GM12878 (cell line): ENCODE data around the gene LRRC75A. TPM values are rescaled to one million over a fixed set of nuclear protein-coding genes. Genes with fewer than 3 reads are reported as not detected.

Experiments
- ATAC-seq: fragments of 200-7000 bp; cut with Tn5 transposase; 3 replicates; pipeline ENCODE4 v1.9.1; 2020; ENCODE audit warnings: mild to moderate bottlenecking, moderate library complexity
- BruUV-seq: library from RNA; stranded (reverse); fragments of 400-500 nt; replicated peaks from 2 replicates; lab custom pipeline; 2021; lab: Mats Ljungman, UMichigan
- CTCF ChIA-PET: fragments of 300-600 bp; sonication (Branson Sonifier 250); formaldehyde crosslinking; extraction: SDS; loops from one replicate; lab custom pipeline; 2021; ENCODE audit warnings: inconsistent platforms; lab: Yijun Ruan, JAX
- POLR2A ChIA-PET: fragments of 350-600 bp; formaldehyde crosslinking; extraction: SDS; loops from one replicate; lab custom pipeline; 2021; ENCODE audit warnings: inconsistent platforms; lab: Charles Lee
- RAD21 ChIA-PET: fragments of 300-600 bp; sonication (Branson Sonifier 250); formaldehyde crosslinking; loops from one replicate; lab custom pipeline; 2023; ENCODE audit warnings: antibody characterized with exemption; ENCODE audit not compliant: unreplicated experiment; lab: Charles Lee
- SMC1A ChIA-PET: fragments of 300-600 bp; sonication (Branson Sonifier 250); formaldehyde crosslinking; loops from one replicate; lab custom pipeline; 2023; ENCODE audit not compliant: unreplicated experiment, uncharacterized antibody; lab: Charles Lee
- DNase-seq: peaks from one replicate; pipeline ENCODE4 v3.0.0-alpha.2; 2011; ENCODE audit warnings: low read depth, low spot score
- FAIRE-seq: peaks from 3 replicates; lab custom pipeline; 2011; peaks lifted over from hg19 to GRCh38; lab: Jason Lieb, UNC
- H2AFZ ChIP-seq: 2 replicates; pipeline ENCODE4 v1.6.0; 2011; ENCODE audit warnings: low read depth, low read length, control low read depth; ENCODE audit not compliant: control insufficient read depth
- H3K27ac ChIP-seq: 2 replicates; pipeline ENCODE4 v1.5.1; 2011; ENCODE audit warnings: control low read depth; ENCODE audit not compliant: control insufficient read depth, insufficient read depth
- H3K27me3 ChIP-seq, 2 experiments: replicated peaks in 1 of 2; 2 replicates each; pipeline versions ENCODE4 v1.6.0 to v1.6.1; 2011; ENCODE audit warnings: low read length in 1 of 2; ENCODE audit not compliant: control insufficient read depth in 2 of 2, insufficient read depth in 2 of 2
- H3K36me3 ChIP-seq, 2 experiments: 2 replicates each; pipeline ENCODE4 v1.5.1; 2011; ENCODE audit warnings: low read length in 1 of 2; ENCODE audit not compliant: control insufficient read depth in 2 of 2, insufficient read depth in 2 of 2
- H3K4me1 ChIP-seq: 2 replicates; pipeline ENCODE4 v1.6.1; 2011; ENCODE audit warnings: mild to moderate bottlenecking, low read length, moderate library complexity, mixed read lengths; ENCODE audit not compliant: control insufficient read depth, insufficient read depth
- H3K4me2 ChIP-seq: 2 replicates; pipeline ENCODE4 v1.6.0; 2011; ENCODE audit warnings: control low read depth; ENCODE audit not compliant: control insufficient read depth, insufficient read depth
- H3K4me3 ChIP-seq: fragments of 200-600 bp; sonication (generic); 2 replicates; pipeline ENCODE4 v1.5.1; 2016
- H3K79me2 ChIP-seq: 2 replicates; pipeline ENCODE4 v1.6.0; 2011; ENCODE audit warnings: low read length; ENCODE audit not compliant: control insufficient read depth, insufficient read depth
- H3K9ac ChIP-seq: 2 replicates; pipeline ENCODE4 v1.8.0; 2011; ENCODE audit warnings: low read length, control low read depth, mixed read lengths; ENCODE audit not compliant: control insufficient read depth, insufficient read depth
- H3K9me3 ChIP-seq: replicated peaks from 3 replicates; pipeline ENCODE4 v1.5.1; 2011; ENCODE audit warnings: mild to moderate bottlenecking, low read length; ENCODE audit not compliant: control insufficient read depth, insufficient read depth
- H4K20me1 ChIP-seq: 2 replicates; pipeline ENCODE4 v1.6.0; 2011; ENCODE audit not compliant: control insufficient read depth, insufficient read depth
- DPF2 ChIP-seq: fragments of 450-650 bp; IDR thresholded peaks from 2 replicates; pipeline ENCODE4 v1.6.1; 2017; ENCODE audit warnings: mild to moderate bottlenecking
- IKZF2 ChIP-seq, 2 experiments: fragments of 450-650 bp; IDR thresholded peaks; 2 replicates each; pipeline ENCODE4 v1.6.1; 2017; ENCODE audit warnings: mild to moderate bottlenecking in 2 of 2, moderate library complexity in 2 of 2
- NFIC ChIP-seq: IDR thresholded peaks from 2 replicates; pipeline ENCODE4 v1.6.1; 2012; ENCODE audit warnings: low read depth, mild to moderate bottlenecking, inconsistent platforms, low read length, moderate library complexity
- RUNX3 ChIP-seq: IDR thresholded peaks from 2 replicates; pipeline ENCODE4 v1.6.1; 2012; ENCODE audit warnings: low read length, inconsistent platforms
- SMAD1 ChIP-seq: fragments of 450-650 bp; IDR thresholded peaks from 2 replicates; pipeline ENCODE4 v1.6.1; 2018; ENCODE audit warnings: mild to moderate bottlenecking, low read depth; ENCODE audit not compliant: partially characterized antibody
- SUZ12 ChIP-seq: fragments of 200-600 bp; sonication (generic); IDR thresholded peaks from one replicate; pipeline ENCODE4 v1.6.1; 2018; ENCODE audit warnings: antibody characterized with exemption, mild to moderate bottlenecking; ENCODE audit not compliant: unreplicated experiment
- ZBED1 ChIP-seq: IDR thresholded peaks from 2 replicates; pipeline ENCODE4 v1.6.1; 2016; ENCODE audit warnings: borderline replicate concordance
- WGBS: methylation state at CpG from one replicate; pipeline ENCODE4 v1.1.6; 2016; ENCODE audit warnings: low lambda C conversion rate; ENCODE audit not compliant: insufficient replicate concordance, insufficient coverage; ENCODE audit errors: missing lambda C conversion rate; 5-methylcytosine and 5-hydroxymethylcytosine counted together
- in situ Hi-C: fragments of 300-500 bp; cut with MboI; formaldehyde crosslinking; loops from 9 replicates; pipeline ENCODE4 v1.14.3; 2018; ENCODE audit warnings: mixed read lengths
- intact Hi-C: fragments of 100-400 bp; cut with micrococcal nuclease; formaldehyde crosslinking; loops from one replicate; pipeline ENCODE4 v1.14.2; 2022; ENCODE audit not compliant: unreplicated experiment
- polyA plus RNA-seq, 11 experiments: library from polyadenylated mRNA; depleted of rRNA in 4 of 11; unstranded in 6 of 11; stranded (reverse) in 5 of 11; fragments of >200 nt; fragmentation: Nextera tagmentation in 4 of 11; fragmentation: Illumina TruSeq in 1 of 11; extraction: Ambion mirVana in 4 of 11; extraction: Trizol in 1 of 11; gene quantifications; 1 replicate in 1 of 11; 2 replicates in 10 of 11; pipeline versions ENCODE4 v1.2.1 to v1.2.3, GENCODE V29; 2011 to 2016; ENCODE audit warnings: inconsistent platforms in 2 of 11, missing spikeins in 2 of 11, low read depth in 1 of 11
- total RNA-seq, 4 experiments: library from RNA; depleted of rRNA in 3 of 4; stranded (reverse); fragments of >200 nt in 3 of 4; fragmentation: Illumina TruSeq in 1 of 4; extraction: Trizol in 1 of 4; gene quantifications; 2 replicates each; pipeline versions ENCODE4 v1.2.1 to v1.2.3, GENCODE V29; 2013 to 2021
- TF ChIP-seq, protein P1 (sequence below): fragments of 450-650 bp; IDR thresholded peaks from 2 replicates; pipeline ENCODE4 v1.6.1; 2018; ENCODE audit warnings: borderline replicate concordance, mild to moderate bottlenecking; ENCODE audit not compliant: partially characterized antibody
- TF ChIP-seq, protein P2 (sequence below): fragments of 450-650 bp; IDR thresholded peaks from 2 replicates; pipeline ENCODE4 v1.6.1; 2017; ENCODE audit warnings: mild to moderate bottlenecking, moderate library complexity
- TF ChIP-seq, protein P3 (sequence below): fragments of 450-650 bp; IDR thresholded peaks from 2 replicates; pipeline ENCODE4 v1.6.1; 2016; ENCODE audit warnings: mild to moderate bottlenecking
- TF ChIP-seq, protein P4 (sequence below): fragments of 450-650 bp; IDR thresholded peaks from 2 replicates; pipeline ENCODE4 v1.6.1; 2017; ENCODE audit warnings: mild to moderate bottlenecking, low read depth, inconsistent platforms; ENCODE audit not compliant: poor library complexity, severe bottlenecking

Gene LRRC75A
- total and polyA plus RNA-seq, 10 of the 15 experiments (the other 5 are each of a cell fraction or from before 2014, with no cell fraction given) = 0.01 to 1.3 (median 0.09) TPM; not detected in 2

DNA sequence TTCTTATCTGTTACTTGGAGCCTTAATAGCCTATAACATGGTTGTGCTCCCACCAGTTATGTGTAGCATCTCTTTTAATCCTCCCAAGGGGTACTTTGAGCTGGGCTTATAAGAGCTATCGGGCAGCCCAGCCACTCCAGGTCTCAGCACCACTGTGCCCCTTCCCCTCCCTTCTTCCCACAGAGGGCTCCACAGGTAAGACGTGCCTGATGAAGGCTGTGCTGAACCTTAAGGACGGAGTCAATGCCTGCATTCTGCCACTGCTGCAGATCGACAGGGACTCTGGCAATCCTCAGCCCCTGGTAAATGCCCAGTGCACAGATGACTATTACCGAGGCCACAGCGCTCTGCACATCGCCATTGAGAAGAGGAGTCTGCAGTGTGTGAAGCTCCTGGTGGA is 69.6 kb downstream of the LRRC75A start (continued):
- TF ChIP-seq, protein P1, sequence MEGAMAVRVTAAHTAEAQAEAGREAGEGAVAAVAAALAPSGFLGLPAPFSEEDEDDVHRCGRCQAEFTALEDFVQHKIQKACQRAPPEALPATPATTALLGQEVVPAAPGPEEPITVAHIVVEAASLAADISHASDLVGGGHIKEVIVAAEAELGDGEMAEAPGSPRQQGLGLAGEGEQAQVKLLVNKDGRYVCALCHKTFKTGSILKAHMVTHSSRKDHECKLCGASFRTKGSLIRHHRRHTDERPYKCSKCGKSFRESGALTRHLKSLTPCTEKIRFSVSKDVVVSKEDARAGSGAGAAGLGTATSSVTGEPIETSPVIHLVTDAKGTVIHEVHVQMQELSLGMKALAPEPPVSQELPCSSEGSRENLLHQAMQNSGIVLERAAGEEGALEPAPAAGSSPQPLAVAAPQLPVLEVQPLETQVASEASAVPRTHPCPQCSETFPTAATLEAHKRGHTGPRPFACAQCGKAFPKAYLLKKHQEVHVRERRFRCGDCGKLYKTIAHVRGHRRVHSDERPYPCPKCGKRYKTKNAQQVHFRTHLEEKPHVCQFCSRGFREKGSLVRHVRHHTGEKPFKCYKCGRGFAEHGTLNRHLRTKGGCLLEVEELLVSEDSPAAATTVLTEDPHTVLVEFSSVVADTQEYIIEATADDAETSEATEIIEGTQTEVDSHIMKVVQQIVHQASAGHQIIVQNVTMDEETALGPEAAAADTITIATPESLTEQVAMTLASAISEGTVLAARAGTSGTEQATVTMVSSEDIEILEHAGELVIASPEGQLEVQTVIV = no peak

DNA sequence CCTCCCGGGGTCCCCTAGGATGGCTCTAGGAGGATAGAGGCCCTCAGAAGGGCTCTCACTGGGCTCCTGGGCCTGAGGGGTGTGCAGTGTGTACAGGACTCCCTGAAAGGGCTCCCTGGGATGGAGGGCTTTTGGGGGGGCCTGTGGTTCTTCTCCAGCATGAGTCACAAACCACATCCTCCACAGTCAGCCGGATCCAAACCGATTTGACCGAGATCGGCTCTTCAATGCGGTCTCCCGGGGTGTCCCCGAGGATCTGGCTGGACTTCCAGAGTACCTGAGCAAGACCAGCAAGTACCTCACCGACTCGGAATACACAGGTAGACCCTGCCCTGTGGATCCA is 72.1 kb downstream of the LRRC75A start:
- H3K36me3 ChIP-seq = peaks cover 17 to 22% of the 10 kb centered on the region in 2 experiments
- peak overlapping the region; percentile 92 for H3K4me2 ChIP-seq
- intact Hi-C loops = loop anchor here (2.0 to 10.0 kb wide), 2 partner anchors 19 to 205 kb away; partner anchors contain the start of genes NCOR1 and PIGL
- H3K9ac ChIP-seq = peak overlapping the region; percentile 73
- no peaks in the 10 kb centered on the region for H4K20me1 ChIP-seq
- FAIRE-seq (no peak), ATAC-seq (peak; percentile 2), DNase-seq (no peak)
- in situ Hi-C loops = loop anchor here (5.0 to 10.0 kb wide), 2 partner anchors 38 to 565 kb away; partner anchors contain the start of gene UBB
- peaks cover 38% of the 10 kb centered on the region for H3K4me1 ChIP-seq
- no TSS peak for BruUV-seq
- H3K27ac ChIP-seq = peak overlapping the region; percentile 91
- H3K79me2 ChIP-seq = peaks cover 57% of the 10 kb centered on the region
- ChIA-PET RAD21 (interaction anchor here (0.9 to 6.8 kb wide), 6 partner anchors 8 to 133 kb away, joined by 3 to 82 read pairs (median 6); no protein-coding TSS in a partner anchor), POLR2A (interaction anchor here (1.2 to 6.7 kb wide), 4 partner anchors 12 to 39 kb away, joined by 3 to 54 read pairs (median 32); partner anchors contain the start of gene UBB), SMC1A (interaction anchor here (1.3 to 5.4 kb wide), 4 partner anchors 13 to 56 kb away, joined by 3 to 41 read pairs (median 19); no protein-coding TSS in a partner anchor), CTCF (interaction anchor here (1.3 to 7.4 kb wide), 5 partner anchors 9 to 67 kb away, joined by 5 to 127 read pairs (median 13); partner anchors contain the start of gene CENPV)
- H3K27me3 ChIP-seq = no peaks in the 10 kb centered on the region
- WGBS = under 1% methylated on average over 10 of the region's 10 CpGs
- H3K9me3 ChIP-seq = no peaks in the 10 kb centered on the region
- no peak overlapping the region for H2AFZ ChIP-seq
- peak overlapping the region; percentile 95 for H3K4me3 ChIP-seq
- TF ChIP-seq, protein P2, sequence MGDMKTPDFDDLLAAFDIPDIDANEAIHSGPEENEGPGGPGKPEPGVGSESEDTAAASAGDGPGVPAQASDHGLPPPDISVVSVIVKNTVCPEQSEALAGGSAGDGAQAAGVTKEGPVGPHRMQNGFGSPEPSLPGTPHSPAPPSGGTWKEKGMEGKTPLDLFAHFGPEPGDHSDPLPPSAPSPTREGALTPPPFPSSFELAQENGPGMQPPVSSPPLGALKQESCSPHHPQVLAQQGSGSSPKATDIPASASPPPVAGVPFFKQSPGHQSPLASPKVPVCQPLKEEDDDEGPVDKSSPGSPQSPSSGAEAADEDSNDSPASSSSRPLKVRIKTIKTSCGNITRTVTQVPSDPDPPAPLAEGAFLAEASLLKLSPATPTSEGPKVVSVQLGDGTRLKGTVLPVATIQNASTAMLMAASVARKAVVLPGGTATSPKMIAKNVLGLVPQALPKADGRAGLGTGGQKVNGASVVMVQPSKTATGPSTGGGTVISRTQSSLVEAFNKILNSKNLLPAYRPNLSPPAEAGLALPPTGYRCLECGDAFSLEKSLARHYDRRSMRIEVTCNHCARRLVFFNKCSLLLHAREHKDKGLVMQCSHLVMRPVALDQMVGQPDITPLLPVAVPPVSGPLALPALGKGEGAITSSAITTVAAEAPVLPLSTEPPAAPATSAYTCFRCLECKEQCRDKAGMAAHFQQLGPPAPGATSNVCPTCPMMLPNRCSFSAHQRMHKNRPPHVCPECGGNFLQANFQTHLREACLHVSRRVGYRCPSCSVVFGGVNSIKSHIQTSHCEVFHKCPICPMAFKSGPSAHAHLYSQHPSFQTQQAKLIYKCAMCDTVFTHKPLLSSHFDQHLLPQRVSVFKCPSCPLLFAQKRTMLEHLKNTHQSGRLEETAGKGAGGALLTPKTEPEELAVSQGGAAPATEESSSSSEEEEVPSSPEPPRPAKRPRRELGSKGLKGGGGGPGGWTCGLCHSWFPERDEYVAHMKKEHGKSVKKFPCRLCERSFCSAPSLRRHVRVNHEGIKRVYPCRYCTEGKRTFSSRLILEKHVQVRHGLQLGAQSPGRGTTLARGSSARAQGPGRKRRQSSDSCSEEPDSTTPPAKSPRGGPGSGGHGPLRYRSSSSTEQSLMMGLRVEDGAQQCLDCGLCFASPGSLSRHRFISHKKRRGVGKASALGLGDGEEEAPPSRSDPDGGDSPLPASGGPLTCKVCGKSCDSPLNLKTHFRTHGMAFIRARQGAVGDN = 0 out of 2 replicates have a peak, but pooled peaks have one; percentile 17
- TF ChIP-seq NFIC (peak; percentile 19; the same call in 1 of the 2 replicates), SUZ12 (no peak), SMAD1 (no peak), DPF2 (peak; percentile 78), IKZF2 (IDR thresholded peaks at IDR 0.05) (peak; percentile 40 to 58), RUNX3 (peak; percentile 89), ZBED1 (peak; percentile 28; the same call in 1 of the 2 replicates)
- TF ChIP-seq, protein P3, sequence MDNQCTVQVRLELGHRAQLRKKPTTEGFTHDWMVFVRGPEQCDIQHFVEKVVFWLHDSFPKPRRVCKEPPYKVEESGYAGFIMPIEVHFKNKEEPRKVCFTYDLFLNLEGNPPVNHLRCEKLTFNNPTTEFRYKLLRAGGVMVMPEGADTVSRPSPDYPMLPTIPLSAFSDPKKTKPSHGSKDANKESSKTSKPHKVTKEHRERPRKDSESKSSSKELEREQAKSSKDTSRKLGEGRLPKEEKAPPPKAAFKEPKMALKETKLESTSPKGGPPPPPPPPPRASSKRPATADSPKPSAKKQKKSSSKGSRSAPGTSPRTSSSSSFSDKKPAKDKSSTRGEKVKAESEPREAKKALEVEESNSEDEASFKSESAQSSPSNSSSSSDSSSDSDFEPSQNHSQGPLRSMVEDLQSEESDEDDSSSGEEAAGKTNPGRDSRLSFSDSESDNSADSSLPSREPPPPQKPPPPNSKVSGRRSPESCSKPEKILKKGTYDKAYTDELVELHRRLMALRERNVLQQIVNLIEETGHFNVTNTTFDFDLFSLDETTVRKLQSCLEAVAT = 0 out of 2 replicates have a peak, but pooled peaks have one; percentile 17
- TF ChIP-seq, protein P4, sequence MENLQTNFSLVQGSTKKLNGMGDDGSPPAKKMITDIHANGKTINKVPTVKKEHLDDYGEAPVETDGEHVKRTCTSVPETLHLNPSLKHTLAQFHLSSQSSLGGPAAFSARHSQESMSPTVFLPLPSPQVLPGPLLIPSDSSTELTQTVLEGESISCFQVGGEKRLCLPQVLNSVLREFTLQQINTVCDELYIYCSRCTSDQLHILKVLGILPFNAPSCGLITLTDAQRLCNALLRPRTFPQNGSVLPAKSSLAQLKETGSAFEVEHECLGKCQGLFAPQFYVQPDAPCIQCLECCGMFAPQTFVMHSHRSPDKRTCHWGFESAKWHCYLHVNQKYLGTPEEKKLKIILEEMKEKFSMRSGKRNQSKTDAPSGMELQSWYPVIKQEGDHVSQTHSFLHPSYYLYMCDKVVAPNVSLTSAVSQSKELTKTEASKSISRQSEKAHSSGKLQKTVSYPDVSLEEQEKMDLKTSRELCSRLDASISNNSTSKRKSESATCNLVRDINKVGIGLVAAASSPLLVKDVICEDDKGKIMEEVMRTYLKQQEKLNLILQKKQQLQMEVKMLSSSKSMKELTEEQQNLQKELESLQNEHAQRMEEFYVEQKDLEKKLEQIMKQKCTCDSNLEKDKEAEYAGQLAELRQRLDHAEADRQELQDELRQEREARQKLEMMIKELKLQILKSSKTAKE = no peak
